Measurements from ENCODE around the gene CCDC63.

Gene CCDC63

DNA sequence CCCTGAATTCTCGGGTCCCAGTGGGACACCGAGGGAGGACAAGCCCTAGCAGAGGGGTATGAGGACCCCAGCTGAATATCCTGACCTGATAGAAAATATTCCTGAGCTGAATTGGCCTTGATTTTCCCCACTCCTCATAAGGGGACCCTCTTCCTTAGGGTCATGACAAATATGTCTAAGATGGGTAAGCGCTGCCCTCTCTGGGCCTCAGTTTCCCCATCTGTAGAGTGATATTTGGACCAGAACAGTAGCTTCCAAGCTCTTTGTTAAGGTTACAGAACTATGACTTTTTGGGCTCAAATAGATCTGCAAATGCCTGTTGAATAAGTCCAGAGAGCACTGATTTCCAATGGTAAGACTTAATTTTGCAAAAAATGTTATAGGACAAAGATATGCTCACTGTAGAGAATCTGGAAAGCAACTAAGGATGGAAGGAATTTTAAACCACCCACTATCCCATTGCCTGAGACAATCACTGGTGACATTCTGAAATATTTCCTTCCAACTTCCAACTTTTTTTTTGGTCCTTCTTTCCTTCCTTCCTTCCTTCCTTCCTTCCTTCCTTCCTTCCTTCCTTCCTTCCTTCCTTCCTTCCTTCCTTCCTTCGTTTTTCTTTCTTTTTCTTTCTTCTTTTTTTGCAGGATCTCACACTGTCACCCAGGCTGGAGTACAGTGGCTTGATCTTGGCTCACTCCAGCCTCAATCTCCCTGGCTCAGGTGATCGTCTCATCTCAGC is 41.6 kb downstream of the CCDC63 start:
- DNase-seq, result no peak

DNA sequence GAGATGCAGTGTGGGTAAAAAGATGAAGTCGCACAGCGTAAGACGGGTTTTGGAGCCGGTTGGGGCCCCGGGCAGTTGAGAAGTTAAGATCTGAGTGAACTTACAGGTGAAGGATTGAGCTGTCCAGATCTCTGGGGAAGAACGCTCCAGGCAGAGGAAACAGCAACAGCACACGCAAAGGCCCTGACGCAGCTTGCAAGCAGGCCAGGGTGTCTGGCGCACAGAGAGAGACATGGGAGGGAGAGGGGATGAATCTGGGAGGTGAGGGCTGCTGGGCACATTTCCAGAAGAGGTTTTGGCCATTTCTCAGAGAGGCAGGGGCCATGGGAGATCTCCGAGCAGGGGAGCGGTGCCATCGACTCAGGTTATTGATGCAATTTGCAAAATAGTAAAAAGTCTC is 42.6 kb downstream of the CCDC63 start:
- DNase-seq, result no peak

DNA sequence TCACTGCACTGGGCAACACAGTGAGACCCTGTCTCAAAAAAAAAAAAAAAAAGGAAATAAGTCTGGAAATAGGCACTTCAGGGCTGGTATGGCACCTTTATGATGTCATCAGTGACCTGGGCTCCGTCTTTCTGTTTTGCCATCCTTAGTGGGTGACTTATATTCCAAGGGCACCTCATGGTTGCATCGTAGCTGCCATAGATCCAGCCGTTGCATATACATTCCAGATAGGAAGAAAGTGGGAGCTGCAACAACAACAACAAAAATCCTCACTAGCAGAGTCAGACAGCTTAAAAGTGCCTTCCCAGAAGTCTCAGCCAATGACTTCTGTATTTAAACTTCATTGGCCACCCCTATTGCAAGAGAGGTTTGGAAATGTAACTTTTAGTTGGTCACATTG is 47.2 kb downstream of the CCDC63 start:
- no peak for DNase-seq

DNA sequence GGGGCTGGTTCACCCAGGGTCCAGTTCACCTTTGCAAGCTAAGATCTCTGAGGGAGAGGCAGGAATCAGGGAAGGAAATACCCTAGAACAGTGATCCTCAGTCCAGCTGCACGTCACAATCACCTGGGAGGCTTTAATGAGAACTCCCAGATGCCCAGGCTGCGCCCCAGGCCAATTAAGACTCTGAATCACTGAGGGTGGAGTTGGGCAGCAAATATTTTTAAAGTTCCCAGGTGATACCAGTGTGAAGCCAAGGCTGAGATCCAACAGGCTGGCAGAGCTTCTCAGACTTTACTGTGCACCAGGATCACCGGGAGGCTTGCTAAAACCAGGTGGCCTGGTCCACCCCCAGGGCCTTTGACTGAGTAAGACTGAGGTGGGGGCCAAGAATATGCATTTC is 49.8 kb downstream of the CCDC63 start:
- no peak for DNase-seq

DNA sequence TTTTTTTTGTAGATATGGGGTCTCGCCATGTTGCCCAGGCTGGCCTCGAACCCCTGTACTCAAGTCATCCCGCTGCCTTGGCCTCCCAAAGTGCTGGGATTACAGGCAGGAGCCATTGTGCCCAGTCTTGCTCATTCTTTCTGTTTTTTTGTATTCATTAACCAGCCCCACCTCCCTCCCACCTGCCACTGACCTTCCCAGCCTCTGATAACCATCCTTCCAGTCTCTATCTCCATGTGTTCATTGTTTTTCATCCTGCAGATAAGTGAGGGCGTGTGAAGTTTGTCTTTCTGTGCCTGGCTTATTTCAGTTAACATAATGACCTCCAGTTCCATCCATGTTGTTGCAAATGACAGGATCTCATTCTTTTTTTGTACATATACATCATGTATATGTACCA is 54.6 kb downstream of the CCDC63 start:
- no peak for DNase-seq

DNA sequence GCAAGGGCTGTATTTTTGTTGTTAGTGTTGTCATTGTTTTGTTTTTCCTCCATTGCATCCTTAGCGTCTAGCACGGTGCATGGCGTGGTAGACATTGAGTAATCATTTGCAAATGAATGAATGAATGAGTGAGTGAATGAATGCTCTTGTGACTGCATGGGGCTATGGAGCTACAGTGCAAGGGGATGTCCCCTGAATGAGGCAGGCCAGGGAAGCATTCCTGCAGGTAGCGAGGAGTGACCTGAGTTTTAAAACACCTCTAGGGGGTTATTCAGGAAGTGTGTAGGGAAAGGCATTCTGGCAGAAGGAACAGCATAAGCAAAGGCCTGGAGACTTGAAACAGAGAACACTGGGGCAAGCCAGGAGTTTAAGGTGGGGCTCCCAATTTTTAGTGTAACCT is 56.7 kb downstream of the CCDC63 start:
- no peak for DNase-seq

DNA sequence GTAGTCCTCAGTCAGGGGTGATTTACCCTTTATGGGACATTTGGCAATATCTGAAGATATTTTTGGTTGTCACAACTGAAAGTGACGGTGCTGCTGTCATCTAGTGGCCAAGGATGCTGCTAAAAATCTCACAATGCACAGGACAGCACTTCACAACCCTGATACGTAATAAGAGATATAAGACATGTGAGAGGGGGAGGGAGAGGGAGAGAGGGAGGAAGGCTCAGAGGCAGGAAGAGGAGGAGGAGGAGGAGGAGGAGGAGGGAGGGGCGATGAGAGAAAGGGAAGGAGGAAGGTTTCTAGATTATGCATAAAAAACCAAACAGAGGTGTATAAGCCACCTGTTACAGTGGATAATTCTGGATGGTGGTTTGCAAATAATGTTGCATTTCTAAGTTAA is 59.3 kb downstream of the CCDC63 start:
- DNase-seq, result no peak

DNA sequence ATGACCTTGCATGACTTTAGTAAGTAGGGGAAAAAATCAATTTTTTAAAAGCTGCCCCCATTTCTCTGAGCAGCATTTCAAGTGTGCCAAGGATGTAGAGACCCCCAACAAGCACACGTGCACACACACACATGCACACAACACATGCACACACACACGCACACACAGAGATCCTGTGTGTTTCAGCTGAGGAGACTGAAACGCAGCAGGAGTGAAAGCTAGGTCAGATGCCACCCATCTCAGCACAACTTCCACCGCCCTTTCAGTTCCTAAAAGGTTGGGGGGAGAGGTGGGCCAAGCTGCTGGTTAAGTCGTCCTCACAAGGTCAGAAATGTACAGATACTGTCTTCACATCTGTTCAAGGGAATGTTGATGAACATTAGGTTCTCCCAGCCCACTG is 59.7 kb downstream of the CCDC63 start:
- DNase-seq, result no peak

DNA sequence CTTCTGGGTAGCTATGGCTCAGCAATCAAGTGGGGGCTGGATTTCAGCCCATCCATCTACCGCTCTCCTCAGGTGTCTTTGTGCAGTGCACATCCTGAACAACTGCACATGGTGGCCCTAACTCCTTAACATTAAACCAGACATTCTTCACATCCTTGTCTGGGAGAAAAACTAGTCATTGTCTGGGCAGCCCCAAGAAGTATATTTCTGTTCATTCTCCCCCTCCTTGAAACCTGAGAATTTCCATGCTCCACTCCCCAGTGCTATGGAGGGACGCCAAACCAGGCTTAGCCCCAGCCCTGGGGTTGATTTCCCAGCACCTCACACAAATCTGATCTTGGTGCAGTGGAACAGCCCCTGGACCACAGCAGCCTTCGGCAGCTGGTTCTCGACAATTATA is 60.2 kb downstream of the CCDC63 start:
- no peak for DNase-seq

DNA sequence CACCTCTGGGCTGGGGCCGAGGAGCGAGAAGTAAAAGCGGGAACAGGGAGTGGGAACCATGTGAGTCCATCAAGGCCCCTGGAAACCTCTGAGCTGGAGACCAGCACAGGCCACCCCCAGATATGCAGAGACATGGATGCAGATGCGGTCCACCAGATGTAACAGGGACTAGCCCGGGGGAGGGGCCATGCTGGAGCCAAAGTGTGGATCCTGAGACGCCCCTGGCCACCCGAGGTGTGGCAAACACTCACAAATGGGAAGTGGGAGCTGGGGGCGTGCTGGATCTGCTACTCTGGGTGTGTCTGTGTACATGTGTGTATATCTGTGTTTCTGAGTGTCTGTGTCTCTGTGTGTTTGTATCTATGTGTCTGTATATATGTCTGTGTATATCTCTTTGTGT is 60.8 kb downstream of the CCDC63 start:
- DNase-seq, result no peak

DNA sequence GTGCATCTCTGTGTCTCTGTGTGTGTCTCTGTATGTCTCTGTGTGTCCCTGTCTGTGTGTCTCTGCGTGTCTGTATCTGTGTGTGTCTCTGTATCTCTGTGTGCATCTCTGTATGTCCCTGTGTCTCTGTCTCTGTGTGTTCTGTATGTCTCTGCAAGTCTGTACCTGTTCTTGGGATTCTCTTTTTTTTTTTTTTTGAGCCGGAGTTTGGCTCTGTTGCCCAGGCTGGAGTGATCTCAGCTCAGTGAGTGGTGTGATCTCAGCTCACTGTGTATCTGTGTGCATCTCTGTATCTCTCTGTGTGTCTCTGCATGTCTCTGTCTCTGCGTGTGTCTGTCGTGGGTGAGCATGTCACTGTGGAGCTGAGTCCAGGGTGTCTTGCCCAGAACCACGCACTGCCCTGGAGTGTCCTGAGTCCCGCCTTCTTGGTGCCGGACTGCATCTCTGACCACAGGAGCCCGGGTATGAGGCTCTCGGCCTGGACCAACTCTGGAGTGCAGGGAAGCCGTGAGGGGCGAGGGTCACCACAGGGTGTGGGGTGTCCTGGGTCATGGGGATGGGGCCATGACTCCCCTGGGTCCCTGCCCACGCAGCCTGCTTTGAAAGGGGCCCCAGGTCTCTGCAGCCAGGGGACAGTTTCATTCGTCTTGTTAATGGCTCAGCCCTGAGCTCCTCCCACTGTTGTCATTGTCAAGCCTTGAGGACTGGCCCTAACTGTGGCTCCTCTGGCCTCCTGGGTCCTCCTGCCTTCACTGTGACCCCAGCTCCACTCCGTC is 61.8 kb downstream of the CCDC63 start:
- no peak for DNase-seq

DNA sequence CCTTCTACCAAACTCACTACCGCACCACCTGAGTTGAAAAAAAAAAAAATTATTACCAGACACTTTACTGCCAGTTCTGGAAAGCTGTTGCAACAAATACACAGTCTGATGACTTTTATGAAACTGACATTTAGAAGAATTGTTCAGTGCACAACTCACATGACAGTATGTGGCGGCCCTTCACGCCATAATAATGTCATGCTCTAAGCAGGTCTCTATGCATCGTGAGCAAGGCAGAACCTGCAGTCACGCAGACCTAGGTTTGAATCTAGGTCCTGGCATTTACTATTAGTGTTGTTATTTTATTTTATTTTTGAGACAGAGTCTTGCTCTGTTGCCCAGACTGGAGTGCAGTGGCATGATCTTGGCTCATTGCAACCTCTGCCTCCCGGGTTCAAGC is 65.5 kb downstream of the CCDC63 start:
- no peak for DNase-seq

DNA sequence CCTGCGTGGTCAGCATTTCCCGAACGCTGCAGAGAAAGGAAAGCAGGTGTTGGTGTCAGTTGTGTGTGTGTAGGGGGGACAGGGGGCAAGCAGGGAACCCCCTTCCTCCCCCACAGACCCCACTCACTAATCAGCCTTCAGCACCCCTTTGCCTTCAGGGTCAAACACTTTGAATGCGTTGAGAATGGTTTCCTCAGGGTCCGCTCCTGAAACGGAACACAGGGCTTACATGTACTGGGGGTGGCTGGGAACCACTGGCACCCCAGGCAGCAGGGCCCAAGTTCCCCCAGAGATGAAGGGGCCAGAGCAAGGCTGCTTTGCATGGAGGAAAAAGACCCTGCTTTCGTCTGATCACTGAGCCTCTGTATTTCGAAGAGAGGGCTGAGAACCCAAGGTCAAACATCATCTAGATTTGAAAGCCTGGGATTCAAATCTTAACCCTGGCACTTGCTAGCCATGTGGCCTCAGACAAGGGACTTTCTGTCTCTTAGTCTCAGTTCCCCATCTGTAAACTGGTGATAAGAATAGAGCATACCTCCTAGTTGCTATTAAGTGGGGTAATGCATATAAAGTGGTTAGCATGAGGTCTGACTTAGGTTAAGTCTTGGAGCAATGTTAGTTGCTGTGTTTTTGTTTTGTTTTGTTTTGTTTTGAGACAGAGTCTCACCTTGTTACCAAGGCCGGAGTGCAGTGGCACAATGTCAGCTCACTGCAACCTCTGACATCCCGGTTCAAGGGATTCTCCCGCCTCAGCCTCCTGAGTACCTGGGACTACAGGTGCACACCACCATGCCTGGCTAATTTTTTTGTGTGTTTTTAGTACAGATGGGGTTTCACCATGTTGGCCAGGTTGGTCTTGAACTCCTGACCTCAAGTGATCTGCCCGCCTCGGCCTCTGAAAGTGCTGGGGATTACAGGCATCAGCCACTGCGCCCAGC is 66.6 kb downstream of the CCDC63 start:
- DNase-seq, result no peak

DNA sequence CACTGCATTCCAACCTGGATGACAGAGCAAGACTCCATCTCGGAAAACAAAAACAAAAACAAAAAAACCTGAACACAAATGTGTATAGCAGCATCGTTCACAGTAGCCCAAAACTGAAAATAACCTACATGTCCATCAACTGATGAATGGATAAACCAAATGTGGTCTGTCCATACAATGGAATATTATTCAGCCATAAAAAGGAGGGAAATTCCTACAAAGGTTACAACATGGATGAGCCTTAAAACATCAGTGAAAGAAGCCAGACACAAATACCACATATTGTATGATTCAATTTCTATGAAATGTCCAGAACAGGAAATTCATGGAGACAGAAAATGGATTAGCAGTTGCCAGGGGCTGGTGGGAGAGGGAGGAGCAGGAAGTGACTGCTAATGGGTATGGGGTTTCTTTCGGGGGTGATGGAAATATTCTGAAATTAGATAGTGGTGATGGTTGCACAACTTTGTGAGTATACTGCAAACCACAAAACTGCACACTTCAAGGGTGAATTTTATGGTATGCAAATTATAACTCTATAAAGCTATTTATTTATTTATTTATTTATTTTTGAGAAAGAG is 69.6 kb downstream of the CCDC63 start:
- DNase-seq, result no peak

DNA sequence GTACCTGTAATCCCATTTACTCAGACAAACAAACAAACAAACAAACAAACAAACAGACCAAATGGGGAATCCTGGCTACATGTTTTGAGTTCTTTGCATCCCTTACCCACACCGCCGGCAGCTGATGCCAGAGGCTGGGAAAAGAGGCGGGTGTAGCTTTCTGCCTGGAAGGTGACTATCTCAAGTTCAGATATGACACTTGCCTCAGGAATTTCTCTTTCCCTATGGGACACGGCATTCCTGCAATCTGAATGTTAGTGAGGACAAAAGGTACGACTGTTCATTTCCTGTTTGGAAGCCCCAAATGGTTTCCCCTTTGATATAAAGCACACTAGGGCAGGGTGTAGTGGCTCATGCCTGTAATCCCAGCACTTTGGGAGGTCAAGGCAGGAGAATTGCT is 70.7 kb downstream of the CCDC63 start:
- no peak for DNase-seq

DNA sequence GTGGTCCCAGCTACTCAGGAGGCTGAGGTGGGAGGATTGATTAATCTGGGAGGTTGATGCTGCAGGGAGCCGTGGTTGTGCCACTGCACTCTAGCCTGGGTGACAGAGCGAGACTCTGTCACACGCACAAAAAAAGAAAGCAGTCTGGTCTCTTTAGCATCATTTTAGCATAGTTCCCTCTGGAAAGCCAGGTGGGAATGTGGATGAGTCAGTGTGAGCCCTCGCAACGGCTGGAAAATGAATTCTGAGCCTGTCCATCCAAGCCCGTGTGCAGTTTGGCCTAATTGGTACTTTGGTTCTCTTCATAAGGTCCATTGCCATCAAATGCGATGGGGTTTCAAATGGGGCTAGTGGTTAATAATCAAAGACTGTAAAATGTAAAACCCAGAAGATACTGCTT is 71.2 kb downstream of the CCDC63 start:
- no peak for DNase-seq

DNA sequence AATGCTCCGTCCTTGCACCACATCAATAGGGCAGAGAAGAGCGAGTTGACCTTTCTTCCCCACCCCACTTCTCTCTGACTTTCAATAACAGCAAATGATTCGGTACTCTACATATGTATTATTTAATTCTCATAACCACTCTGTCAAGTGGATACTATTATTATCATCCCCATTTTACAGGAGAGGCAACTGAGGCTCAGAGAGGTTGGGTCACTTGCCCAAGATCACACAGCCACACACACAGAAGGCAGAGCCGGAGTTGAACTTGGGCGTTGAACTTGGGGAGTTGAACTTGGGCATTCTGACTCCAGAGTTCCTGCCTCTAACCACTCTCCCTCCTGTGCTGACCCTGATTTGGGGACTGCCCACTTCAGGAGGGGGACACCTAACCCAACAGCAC is 72.9 kb downstream of the CCDC63 start:
- DNase-seq, result no peak

DNA sequence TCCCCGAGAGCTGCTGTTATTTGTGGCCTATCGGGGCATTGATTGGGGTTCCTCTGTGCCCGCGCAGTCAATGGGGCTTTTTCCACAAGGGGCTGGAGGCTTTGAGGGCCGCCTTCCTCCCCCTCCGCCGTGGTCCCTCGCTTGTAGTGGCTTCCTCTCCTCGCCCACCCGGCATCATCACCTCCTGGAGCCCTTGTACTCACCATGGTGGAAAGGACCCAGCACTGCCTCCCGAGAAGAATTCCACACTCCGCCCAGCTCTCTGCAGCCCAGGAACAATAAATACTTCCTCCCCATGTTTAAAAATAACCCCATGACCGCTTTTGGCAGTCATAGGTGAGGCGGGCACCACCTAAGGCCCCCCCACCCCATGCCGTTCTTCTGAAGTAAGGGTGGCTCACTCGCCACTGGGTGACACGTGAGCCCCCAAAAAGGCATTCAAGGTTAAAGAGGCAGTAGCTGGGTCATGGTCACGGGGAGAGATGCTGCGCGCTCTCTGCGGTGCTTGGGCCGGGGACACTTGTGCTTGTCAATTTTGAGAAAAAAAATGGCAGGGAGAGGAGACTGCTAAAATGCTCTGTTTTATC is 73.6 kb downstream of the CCDC63 start, which contains the start of gene MYL2:
Gene MYL2, minus strand, starts transcription at position 256 of the 587 bp plus-strand sequence. Its CDS starts 50 bp downstream, at position 206.
- no peak for DNase-seq

DNA sequence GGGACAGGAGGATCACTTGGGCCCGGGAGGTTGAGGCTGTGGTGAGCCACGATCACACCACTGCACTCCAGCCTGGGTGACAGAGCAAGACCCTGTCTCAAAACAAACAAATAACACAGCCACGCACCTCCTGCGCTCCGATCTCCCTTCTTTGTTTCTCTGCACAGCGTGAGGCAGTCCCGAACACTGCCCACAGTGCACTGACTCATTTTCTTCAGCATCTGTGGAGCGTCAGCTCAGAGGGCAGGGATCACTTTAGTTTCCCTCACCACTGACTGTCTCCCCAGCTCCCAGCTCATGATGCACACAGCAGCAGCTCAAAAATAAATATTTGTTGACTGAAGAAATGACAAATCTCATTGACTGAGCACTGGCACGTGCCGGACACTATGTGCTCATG is 74.5 kb downstream of the CCDC63 start:
- DNase-seq, result no peak

DNA sequence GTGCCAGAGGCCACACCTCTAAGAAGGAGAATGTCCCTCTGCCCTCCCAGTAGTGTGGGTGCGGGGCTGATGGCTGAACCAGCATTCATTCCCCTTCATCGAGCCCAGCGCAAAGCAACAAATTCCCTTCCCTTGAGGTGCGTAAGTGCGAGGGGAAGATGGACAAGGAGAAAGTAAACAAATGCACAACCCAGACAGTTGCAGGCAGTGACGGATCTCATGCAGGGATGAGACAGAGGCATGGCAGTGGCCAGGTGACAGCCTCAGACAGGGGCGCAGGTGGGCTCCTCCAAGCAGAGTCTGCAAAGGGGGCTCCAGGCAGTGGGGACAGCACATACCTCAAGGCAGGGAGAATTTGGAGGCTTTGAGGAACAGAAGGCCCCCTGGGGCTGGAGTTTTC is 75.9 kb downstream of the CCDC63 start:
- DNase-seq, result no peak

DNA sequence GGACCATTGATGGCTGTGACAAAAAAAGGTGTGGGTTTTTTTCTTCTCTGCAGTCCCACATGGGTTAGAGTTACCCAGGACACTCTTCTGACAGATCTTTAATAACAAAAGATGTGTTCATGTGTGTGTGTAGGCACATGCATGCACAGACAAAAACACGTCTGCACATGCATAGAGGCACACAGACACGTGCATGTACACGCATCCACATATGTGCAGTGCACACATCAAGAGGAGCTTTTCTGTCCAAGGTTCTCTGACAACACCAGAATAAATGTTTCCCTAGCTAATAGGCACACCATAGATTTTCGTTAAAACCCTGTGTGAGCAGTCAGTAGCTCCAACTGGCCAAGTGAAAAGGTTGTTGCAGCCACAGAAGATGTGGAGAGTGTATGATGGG is 76.4 kb downstream of the CCDC63 start:
- no peak for DNase-seq

DNA sequence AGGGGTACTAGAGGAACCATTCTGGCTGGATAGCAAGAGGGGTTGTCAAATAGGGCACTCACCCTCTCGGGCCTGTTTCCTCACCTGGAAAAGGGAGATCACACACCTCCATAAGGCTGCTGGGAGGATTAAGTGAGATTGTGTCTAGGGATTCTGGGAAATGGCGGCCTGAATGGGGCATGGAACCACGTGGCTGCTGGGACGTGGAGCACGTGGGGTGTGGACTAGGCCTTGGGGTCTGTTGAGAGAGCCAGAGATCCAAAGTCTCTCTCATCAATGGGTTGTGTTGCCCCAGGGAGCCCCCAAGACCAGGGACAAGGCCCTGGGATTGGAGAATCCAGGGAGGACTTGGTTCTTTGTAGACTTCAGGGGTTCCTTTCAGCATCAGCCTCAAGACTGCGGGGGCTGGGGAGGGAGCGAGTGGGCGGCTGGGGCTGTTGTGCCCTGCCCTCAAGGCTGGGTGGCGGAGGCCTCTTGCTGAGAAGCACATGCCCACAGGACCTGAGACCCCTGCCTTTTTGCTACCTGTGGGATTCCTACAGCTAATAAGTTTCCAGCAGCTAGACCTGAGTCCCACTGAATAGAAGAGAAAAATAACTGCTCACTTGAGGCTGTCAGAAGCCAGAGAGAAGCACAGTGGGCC is 77.0 kb downstream of the CCDC63 start:
- no peak for DNase-seq
